Lower leg skin (tissue), 4 donors: Measurements from ENCODE around the gene SYNE2. TPM values are rescaled to one million over a fixed set of nuclear protein-coding genes. Genes with fewer than 3 reads are reported as not detected.
"Not testable (repeated sequence)": the region's sequence is repeated elsewhere in the genome, so short reads cannot be mapped to it uniquely, and the experiment has no call there.

ENCODE experiments used
- DNase-seq, 2 donors: peaks; one replicate each; pipeline ENCODE4 v3.0.0-alpha.2; 2019; ENCODE audit warnings: low spot score in 2 of 2
- H3K4me3 ChIP-seq: fragments of 200-600 bp; sonication (generic); 2 replicates; pipeline ENCODE4 v1.5.1; 2017; ENCODE audit warnings: mild to moderate bottlenecking, low read depth; ENCODE audit not compliant: poor library complexity, severe bottlenecking
- POLR2A ChIP-seq, 2 donors: fragments of 450-650 bp; IDR thresholded peaks; one replicate each; pipeline ENCODE4 v1.6.1; 2016 to 2017; ENCODE audit warnings: antibody characterized with exemption in 2 of 2, mild to moderate bottlenecking in 1 of 2, moderate library complexity in 1 of 2
- WGBS, 2 donors: methylation state at CpG; one replicate each; pipeline ENCODE4 v1.1.5; 2018; 5-methylcytosine and 5-hydroxymethylcytosine counted together
- intact Hi-C: fragments of 100-400 bp; cut with DNase I; formaldehyde crosslinking; loops from one replicate; pipeline ENCODE4 v1.15.0; 2023; ENCODE audit warnings: low total_unique reads
- total RNA-seq, 4 donors: library from RNA; depleted of rRNA; stranded (reverse); fragments of >200 nt; gene quantifications; one replicate each; pipeline ENCODE4 v1.1.0, GENCODE V29; 2016
- TF ChIP-seq, protein P1 (sequence below), 3 donors: fragments of 450-650 bp; IDR thresholded peaks; one replicate each; pipeline ENCODE4 v1.5.1; 2016; ENCODE audit warnings: antibody characterized with exemption in 3 of 3, mild to moderate bottlenecking in 3 of 3, moderate library complexity in 2 of 3

SYNE2 gene, protein sequence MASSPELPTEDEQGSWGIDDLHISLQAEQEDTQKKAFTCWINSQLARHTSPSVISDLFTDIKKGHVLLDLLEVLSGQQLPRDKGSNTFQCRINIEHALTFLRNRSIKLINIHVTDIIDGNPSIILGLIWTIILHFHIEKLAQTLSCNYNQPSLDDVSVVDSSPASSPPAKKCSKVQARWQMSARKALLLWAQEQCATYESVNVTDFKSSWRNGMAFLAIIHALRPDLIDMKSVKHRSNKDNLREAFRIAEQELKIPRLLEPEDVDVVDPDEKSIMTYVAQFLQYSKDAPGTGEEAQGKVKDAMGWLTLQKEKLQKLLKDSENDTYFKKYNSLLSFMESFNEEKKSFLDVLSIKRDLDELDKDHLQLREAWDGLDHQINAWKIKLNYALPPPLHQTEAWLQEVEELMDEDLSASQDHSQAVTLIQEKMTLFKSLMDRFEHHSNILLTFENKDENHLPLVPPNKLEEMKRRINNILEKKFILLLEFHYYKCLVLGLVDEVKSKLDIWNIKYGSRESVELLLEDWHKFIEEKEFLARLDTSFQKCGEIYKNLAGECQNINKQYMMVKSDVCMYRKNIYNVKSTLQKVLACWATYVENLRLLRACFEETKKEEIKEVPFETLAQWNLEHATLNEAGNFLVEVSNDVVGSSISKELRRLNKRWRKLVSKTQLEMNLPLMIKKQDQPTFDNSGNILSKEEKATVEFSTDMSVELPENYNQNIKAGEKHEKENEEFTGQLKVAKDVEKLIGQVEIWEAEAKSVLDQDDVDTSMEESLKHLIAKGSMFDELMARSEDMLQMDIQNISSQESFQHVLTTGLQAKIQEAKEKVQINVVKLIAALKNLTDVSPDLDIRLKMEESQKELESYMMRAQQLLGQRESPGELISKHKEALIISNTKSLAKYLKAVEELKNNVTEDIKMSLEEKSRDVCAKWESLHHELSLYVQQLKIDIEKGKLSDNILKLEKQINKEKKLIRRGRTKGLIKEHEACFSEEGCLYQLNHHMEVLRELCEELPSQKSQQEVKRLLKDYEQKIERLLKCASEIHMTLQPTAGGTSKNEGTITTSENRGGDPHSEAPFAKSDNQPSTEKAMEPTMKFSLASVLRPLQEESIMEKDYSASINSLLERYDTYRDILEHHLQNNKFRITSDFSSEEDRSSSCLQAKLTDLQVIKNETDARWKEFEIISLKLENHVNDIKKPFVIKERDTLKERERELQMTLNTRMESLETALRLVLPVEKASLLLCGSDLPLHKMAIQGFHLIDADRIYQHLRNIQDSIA (N-terminal part only)
- total RNA-seq = 100 to 1,000 TPM; 200 to 479 (median 232) TPM

DNA sequence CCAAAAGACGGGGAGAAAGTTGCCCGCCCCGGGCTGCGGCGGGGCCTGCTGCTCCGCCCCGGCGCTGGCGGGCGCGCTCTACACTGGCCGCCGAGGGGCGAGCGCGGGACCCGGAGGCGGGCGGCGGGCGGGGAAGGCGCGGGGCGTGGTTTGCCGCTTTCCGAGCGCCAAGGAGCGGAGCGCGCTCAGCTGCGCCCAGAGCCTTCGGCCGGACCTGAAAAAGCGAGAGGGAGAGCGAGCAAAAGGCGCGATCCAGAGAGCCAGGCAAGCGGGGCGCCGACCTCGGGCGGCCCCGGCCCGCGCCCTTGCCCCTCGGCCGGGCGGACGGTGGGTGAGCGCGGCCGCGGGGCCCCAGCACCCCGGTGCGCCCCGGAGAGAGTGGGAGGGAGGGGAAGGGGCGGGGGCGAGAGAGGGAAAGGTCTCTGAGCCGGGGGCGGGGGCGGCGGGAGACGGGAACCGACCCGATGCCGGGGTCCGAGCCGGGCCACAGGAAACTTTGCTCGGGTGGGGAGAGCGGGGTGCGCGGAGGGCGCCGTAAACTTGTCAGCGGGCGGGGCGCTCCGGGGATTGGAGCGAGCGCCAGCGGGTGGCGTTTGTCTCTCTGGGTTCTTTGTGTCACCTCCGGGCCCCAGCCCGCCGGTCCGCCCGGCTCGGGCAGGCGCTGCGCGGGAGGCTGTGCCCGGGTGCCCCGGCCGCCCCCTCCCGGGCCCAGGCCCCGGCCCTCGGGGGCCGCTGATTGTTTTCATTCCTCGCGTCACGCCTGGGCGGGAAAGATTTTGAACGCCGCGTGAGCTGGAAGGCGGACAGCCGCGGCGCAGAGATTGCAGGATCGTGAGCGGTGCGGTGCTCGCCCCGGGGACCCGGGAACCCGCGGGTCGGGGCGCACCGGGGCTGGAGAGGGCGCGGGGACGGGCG, at the start of gene SYNE2:
TSS of gene SYNE2 (plus strand) at position 188 of the 915 bp plus-strand sequence. CDS start 56,145 bp downstream, outside the sequence.
- intact Hi-C loops = no loop called here
- peak; percentile 55 to 95 for DNase-seq
- peak within 1 kb of the TSS; percentile 77 for H3K4me3 ChIP-seq
- WGBS, 2 donors = 0 to 1% methylated on average over 55 to 61 of the region's 124 CpGs
- TF ChIP-seq, protein P1, sequence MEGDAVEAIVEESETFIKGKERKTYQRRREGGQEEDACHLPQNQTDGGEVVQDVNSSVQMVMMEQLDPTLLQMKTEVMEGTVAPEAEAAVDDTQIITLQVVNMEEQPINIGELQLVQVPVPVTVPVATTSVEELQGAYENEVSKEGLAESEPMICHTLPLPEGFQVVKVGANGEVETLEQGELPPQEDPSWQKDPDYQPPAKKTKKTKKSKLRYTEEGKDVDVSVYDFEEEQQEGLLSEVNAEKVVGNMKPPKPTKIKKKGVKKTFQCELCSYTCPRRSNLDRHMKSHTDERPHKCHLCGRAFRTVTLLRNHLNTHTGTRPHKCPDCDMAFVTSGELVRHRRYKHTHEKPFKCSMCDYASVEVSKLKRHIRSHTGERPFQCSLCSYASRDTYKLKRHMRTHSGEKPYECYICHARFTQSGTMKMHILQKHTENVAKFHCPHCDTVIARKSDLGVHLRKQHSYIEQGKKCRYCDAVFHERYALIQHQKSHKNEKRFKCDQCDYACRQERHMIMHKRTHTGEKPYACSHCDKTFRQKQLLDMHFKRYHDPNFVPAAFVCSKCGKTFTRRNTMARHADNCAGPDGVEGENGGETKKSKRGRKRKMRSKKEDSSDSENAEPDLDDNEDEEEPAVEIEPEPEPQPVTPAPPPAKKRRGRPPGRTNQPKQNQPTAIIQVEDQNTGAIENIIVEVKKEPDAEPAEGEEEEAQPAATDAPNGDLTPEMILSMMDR (IDR thresholded peaks at IDR 0.05) = no peak
- TF ChIP-seq POLR2A (IDR thresholded peaks at IDR 0.05) = no peak

DNA sequence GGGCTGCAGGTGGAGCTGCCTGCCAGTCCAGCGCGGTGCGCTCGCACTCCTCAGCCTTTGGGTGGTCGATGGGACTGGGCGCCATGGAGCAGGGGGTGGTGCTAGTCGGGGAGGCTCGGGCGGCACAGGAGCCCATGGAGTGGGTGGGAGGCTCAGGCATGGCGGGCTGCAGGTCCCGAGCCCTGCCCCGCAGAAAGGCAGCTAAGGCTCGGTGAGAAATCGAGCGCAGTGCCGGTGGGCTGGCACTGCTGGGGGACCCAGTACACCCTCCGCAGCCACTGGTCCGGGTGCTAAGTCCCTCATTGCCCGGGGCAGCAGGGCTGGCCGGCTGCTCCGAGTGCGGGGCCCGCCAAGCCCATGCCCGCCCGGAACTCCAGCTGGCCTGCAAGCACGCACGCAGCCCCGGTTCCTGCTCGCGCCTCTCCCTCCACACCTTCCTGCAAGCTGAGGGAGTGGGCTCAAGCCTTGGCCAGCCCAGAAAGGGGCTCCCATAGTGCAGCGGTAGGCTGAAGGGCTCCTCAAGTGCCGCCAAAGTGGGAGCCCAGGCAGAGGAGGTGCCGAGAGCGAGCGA, 49.5 kb upstream of the SYNE2 start:
- DNase-seq, intact Hi-C loops, H3K4me3 ChIP-seq: not testable (repeated sequence)
- WGBS, 2 donors = 96 to 99% methylated on average over 17 to 25 of the region's 35 CpGs

DNA sequence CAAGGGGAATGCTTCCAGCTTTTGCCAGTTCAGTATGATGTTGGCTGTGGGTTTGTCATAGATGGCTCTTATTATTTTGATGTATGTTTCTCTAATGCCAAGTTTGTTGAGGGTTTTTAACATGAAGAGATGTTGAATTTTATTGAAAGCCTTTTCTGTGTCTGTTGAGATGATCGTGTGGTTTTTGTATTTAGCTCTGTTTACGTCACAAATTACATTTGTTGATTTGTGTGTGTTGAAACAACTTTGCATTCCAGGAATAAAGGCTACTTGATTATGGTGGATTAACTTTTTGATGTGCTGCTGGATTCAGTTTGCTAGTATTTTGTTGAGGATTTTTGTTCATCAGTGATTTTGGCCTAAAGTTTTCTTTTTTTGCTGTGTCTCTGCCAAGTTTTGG, 46.7 kb upstream of the SYNE2 start:
- DNase-seq, H3K4me3 ChIP-seq, intact Hi-C loops: not testable (repeated sequence)
- WGBS, 2 donors = 87% methylated on average over 2 of the region's 2 CpGs

DNA sequence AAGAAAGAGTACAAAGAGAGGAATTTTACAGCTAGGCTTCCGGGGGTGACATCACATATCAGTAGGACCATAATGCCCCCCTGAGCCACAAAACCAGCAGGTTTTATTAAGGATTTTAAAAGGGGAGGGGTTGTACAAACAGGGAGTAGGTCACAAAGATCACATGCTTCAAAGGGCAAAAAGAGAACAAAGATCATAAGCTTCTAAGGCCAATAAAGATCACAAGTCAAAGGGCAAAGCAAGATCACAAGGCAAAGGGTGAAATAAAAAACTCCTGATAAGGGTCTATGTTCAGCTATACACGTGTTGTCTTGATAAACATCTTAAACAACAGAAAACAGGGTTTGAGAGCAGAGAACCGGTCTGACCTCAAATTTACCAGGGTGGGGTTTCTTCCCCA, 41.1 kb upstream of the SYNE2 start:
- H3K4me3 ChIP-seq, DNase-seq, intact Hi-C loops: not testable (repeated sequence)
- WGBS, 2 donors = 71 to 72% methylated on average over 3 of the region's 3 CpGs

DNA sequence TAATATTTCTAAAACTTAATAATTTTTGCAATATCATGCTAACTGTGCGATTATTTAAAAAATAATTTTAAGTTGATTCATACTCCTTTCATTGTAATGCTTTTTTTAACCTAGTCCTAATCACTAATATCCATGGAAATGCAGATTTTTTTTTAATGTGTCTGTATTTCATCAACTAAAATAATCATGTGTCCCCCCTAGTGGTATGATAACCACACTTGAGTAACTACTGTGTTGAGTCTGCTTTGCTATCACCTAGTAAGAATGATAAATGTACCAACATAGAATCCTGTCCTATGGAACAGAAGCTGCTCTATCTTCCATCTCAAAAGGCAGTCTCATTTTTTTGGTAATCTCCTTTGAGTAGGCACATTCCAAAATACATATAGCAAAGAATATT, 19.1 kb upstream of the SYNE2 start:
- intact Hi-C loops = no loop called here
- H3K4me3 ChIP-seq = no peak overlapping the region
- no peak for DNase-seq
- TF ChIP-seq, protein P1 (IDR thresholded peaks at IDR 0.05) = no peak
- no peak for TF ChIP-seq POLR2A (IDR thresholded peaks at IDR 0.05)
- WGBS, 2 donors = 96 to 98% methylated on average over 1 of the region's 1 CpG

DNA sequence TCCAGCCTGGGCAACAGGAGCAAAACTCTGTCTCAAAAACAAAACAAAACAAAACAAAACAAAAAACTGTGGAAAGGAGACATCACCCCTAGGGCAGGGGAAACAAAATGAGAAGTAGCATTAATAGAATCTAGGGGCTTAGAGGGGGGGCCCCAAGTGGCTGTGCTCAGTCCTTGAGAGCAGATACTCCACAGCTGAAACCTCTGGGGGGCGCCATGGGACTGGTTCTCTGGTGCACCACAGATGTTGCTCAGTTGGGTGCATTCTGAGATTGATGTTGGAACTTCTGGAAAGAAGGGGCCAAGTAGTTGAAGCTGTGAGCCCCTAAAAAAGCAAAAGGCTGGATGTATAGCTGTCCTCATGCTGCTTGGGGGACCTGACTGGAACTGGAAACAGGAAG, 11.8 kb upstream of the SYNE2 start:
- WGBS, 2 donors = 28 to 50% methylated on average over 1 of the region's 1 CpG

More for the DNA sequence above, 11.8 kb upstream of the SYNE2 start:
- TF ChIP-seq POLR2A (IDR thresholded peaks at IDR 0.05) = no peak
- TF ChIP-seq, protein P1 (IDR thresholded peaks at IDR 0.05) = no peak
- no peak for DNase-seq
- intact Hi-C loops = no loop called here
- no peak overlapping the region for H3K4me3 ChIP-seq
